ENCODE results near the gene JADE2.

- no peak for TF ChIP-seq CTCF (IDR thresholded peaks at IDR 0.05; ENCODE audit: low read depth, low read length, missing input control)
- TF ChIP-seq FOXA1 (IDR thresholded peaks at IDR 0.05), result no peak
Observed at GRCh38 chr5:134491841-134492442, 33.5 kb upstream of the JADE2 start.

Measured in liver (tissue), 2 donors.